Stomach (tissue), 4 donors: ENCODE measurements around the gene FHOD3.

Experiments
- CTCF ChIP-seq, 7 experiments: fragments of 450-650 bp in 4 of 7; fragments of 200-600 bp in 3 of 7; sonication (generic) in 3 of 7; IDR thresholded peaks; one replicate each; pipeline ENCODE4 v1.5.1; 2016 to 2019; ENCODE audit warnings: antibody characterized with exemption in 7 of 7, control low read depth in 2 of 7, mild to moderate bottlenecking in 1 of 7
- EP300 ChIP-seq: sonication (generic); formaldehyde crosslinking; IDR thresholded peaks from one replicate; pipeline ENCODE4 v1.6.1; 2017; ENCODE audit warnings: antibody characterized with exemption
- POLR2A ChIP-seq, 4 donors: fragments of 450-650 bp; IDR thresholded peaks; one replicate each; pipeline ENCODE4 v1.6.1; 2016; ENCODE audit warnings: antibody characterized with exemption in 4 of 4, control low read depth in 2 of 4, mild to moderate bottlenecking in 1 of 4, moderate library complexity in 1 of 4
- POLR2AphosphoS5 ChIP-seq, 3 donors: sonication (generic); formaldehyde crosslinking; IDR thresholded peaks; one replicate each; pipeline ENCODE4 v1.6.1; 2016; ENCODE audit warnings: antibody characterized with exemption in 3 of 3

DNA sequence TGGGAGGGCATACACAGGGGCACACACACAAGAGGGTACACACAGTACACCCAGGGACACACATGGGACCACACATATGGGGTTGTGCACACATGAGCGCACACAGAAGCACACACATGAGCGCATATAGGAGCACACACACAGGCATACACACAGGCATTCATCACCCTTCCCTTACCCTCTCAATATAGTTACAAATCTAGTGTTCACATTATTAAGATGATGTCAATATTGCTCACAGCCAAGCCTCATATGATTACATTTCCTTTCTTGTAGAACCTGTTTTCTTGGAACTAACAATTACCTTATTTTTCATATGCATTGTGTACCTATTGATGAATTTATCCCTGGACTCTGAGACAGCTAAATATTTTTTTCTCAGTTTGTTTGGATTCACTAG, 156.7 kb downstream of the FHOD3 start:
- TF ChIP-seq CTCF (IDR thresholded peaks at IDR 0.05), result no peak
- TF ChIP-seq POLR2A (IDR thresholded peaks at IDR 0.05), result no peak
- no peak for TF ChIP-seq POLR2AphosphoS5 (IDR thresholded peaks at IDR 0.05)
- TF ChIP-seq EP300, result no peak
